Progenitor cell of endocrine pancreas (in vitro differentiated cells): ENCODE measurements around the gene UBE3B. TPM values are rescaled to one million over a fixed set of nuclear protein-coding genes. Genes with fewer than 3 reads are reported as not detected.

Experiments used
- DNase-seq: peaks from one replicate; pipeline ENCODE4 v3.0.0; 2021; ENCODE audit warnings: low spot score; ENCODE audit not compliant: unreplicated experiment
- H3K27ac Mint-ChIP-seq: 2 replicates; pipeline ENCODE4 v1.8.0; 2021; ENCODE audit warnings: mild to moderate bottlenecking, moderate library complexity, mixed read lengths
- H3K27me3 Mint-ChIP-seq: 2 replicates; pipeline ENCODE4 v1.8.0; 2021; ENCODE audit warnings: mixed read lengths
- H3K36me3 Mint-ChIP-seq: 2 replicates; pipeline ENCODE4 v1.8.0; 2022; ENCODE audit warnings: mixed read lengths; ENCODE audit not compliant: insufficient read depth
- H3K4me1 Mint-ChIP-seq: 2 replicates; pipeline ENCODE4 v1.8.0; 2021; ENCODE audit warnings: low read depth, mixed read lengths
- H3K4me3 Mint-ChIP-seq: 2 replicates; pipeline ENCODE4 v1.8.0; 2021; ENCODE audit warnings: low read depth, mild to moderate bottlenecking, moderate library complexity, mixed read lengths
- H3K9me3 Mint-ChIP-seq: 2 replicates; pipeline ENCODE4 v1.8.0; 2021; ENCODE audit warnings: low read depth, mixed read lengths
- CTCF ChIP-seq: fragments of 200-600 bp; sonication (generic); IDR thresholded peaks from one replicate; pipeline ENCODE4 v1.5.0; 2021; ENCODE audit warnings: antibody characterized with exemption, mild to moderate bottlenecking; ENCODE audit not compliant: unreplicated experiment
- total RNA-seq: library from RNA; stranded (reverse); gene quantifications from 2 replicates; pipeline ENCODE4 v1.2.1, GENCODE V29; 2021

UBE3B gene
- total RNA-seq, 1 donor from 2014 or later, result 41.8 TPM

- Mint-ChIP-seq H3K4me3 (no peak overlapping the region), H3K36me3 (peaks cover 2% of the 10 kb centered on the region), H3K4me1 (peaks cover 3% of the 10 kb centered on the region), H3K9me3 (no peaks in the 10 kb centered on the region), H3K27ac (no peak overlapping the region), H3K27me3 (peaks cover 12% of the 10 kb centered on the region)
- DNase-seq, result no peak
- no peak for TF ChIP-seq CTCF
Observed at GRCh38 chr12:109557200-109557599, 79.8 kb downstream of the UBE3B start.

- Mint-ChIP-seq H3K27ac (no peak overlapping the region), H3K27me3 (peaks cover 7% of the 10 kb centered on the region), H3K36me3 (peaks cover 3% of the 10 kb centered on the region), H3K4me3 (no peak overlapping the region), H3K4me1 (peaks cover 3% of the 10 kb centered on the region), H3K9me3 (no peaks in the 10 kb centered on the region)
- DNase-seq, result no peak
- no peak for TF ChIP-seq CTCF
Observed at GRCh38 chr12:109557805-109558204, 80.4 kb downstream of the UBE3B start.

GRCh38 chr12:109558374-109559199, 81.2 kb downstream of the UBE3B start:
- peaks cover 3% of the 10 kb centered on the region for H3K36me3 Mint-ChIP-seq
- no peak for TF ChIP-seq CTCF
- H3K27me3 Mint-ChIP-seq, result peaks cover 2% of the 10 kb centered on the region
- no peak overlapping the region for H3K4me3 Mint-ChIP-seq
- peaks cover 3% of the 10 kb centered on the region for H3K4me1 Mint-ChIP-seq
- no peak overlapping the region for H3K27ac Mint-ChIP-seq
- H3K9me3 Mint-ChIP-seq, result no peaks in the 10 kb centered on the region
- no peak for DNase-seq

GRCh38 chr12:109559200-109559505, 81.7 kb downstream of the UBE3B start:
- TF ChIP-seq CTCF, result no peak
- Mint-ChIP-seq H3K36me3 (peaks cover 3% of the 10 kb centered on the region), H3K4me3 (no peak overlapping the region), H3K4me1 (peaks cover 2% of the 10 kb centered on the region), H3K27me3 (no peaks in the 10 kb centered on the region), H3K9me3 (no peaks in the 10 kb centered on the region), H3K27ac (no peak overlapping the region)
- no peak for DNase-seq

GRCh38 chr12:109559601-109560000, 82.2 kb downstream of the UBE3B start:
- no peaks in the 10 kb centered on the region for H3K4me1 Mint-ChIP-seq
- no peak for DNase-seq
- no peak overlapping the region for H3K4me3 Mint-ChIP-seq
- peaks cover 3% of the 10 kb centered on the region for H3K36me3 Mint-ChIP-seq
- H3K27ac Mint-ChIP-seq, result no peak overlapping the region
- no peak for TF ChIP-seq CTCF
- H3K9me3 Mint-ChIP-seq, result no peaks in the 10 kb centered on the region
- no peaks in the 10 kb centered on the region for H3K27me3 Mint-ChIP-seq
